HG03521 (cell line): ENCODE results near the gene SBF2.
"Not testable (repeated sequence)": the region's sequence is repeated elsewhere in the genome, so short reads cannot be mapped to it uniquely, and the experiment has no call there.

Source experiments
- ATAC-seq: cut with Tn5 transposase; IDR thresholded peaks from one replicate; pipeline ENCODE4 v1.9.1; 2021; ENCODE audit warnings: mild to moderate bottlenecking, moderate library complexity; ENCODE audit not compliant: unreplicated experiment

SBF2 gene

GRCh38 chr11:10023212-10023611 lies 270.8 kb downstream of the SBF2 start:
- no peak for ATAC-seq

GRCh38 chr11:10022764-10023163 lies 271.3 kb downstream of the SBF2 start:
- ATAC-seq: no peak

- no peak for ATAC-seq
Observed at GRCh38 chr11:10021563-10021962, 272.5 kb downstream of the SBF2 start.

- ATAC-seq: no peak
Observed at GRCh38 chr11:10019906-10020682, 273.9 kb downstream of the SBF2 start.

- ATAC-seq: no peak
Observed at GRCh38 chr11:10017911-10018310, 276.1 kb downstream of the SBF2 start.

- ATAC-seq: no peak
Observed at GRCh38 chr11:10017050-10017449, 277.0 kb downstream of the SBF2 start.

DNA sequence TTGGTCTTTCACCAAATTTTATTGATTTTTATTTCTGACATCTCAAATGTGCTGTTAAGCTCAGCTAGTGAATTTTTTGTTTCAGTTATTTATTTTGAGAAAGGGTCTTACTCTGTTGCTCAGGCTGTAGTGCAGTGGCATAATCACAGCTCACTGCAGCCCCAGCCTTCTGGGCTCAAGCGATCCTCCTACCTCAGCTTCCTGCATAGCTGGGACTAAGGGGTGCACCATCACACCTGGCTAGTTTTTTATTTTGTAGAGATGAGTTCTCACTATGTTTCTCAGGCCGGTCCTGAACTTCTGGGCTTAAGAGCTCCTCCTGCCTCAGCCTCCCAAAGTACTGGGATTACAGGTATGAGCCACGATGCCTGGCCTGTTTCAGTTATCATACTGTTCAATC lies 282.0 kb downstream of the SBF2 start:
- ATAC-seq: no peak

- no peak for ATAC-seq
Observed at GRCh38 chr11:10005955-10006525, 288.0 kb downstream of the SBF2 start.

- no peak for ATAC-seq
Observed at GRCh38 chr11:10004526-10005113, 289.4 kb downstream of the SBF2 start.

GRCh38 chr11:10002221-10002620 lies 291.8 kb downstream of the SBF2 start:
- no peak for ATAC-seq

DNA sequence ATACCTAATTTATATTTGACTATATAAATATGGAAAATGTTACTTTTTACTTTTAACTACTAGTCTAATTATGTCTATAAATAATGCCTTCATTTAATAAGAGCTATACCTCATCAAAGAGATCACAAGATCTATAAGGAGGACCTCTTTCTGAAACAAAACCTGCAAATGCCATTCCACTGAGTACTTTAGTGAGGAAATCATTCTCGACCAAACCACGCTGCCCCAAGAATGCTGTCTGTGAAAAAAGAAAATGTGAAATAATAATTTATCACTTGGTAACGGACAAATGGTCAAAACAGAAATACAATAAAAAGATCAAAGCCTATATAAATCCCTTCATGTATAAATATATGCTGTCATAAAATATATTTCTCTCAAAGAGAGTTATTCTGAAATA lies 301.7 kb downstream of the SBF2 start:
- no peak for ATAC-seq

GRCh38 chr11:9990221-9990973 lies 303.6 kb downstream of the SBF2 start:
- ATAC-seq: no peak

- ATAC-seq: not testable (repeated sequence)
Observed at GRCh38 chr11:9987303-9987702, 306.7 kb downstream of the SBF2 start.

- ATAC-seq: no peak
Observed at GRCh38 chr11:9982796-9983579, 311.0 kb downstream of the SBF2 start.

DNA sequence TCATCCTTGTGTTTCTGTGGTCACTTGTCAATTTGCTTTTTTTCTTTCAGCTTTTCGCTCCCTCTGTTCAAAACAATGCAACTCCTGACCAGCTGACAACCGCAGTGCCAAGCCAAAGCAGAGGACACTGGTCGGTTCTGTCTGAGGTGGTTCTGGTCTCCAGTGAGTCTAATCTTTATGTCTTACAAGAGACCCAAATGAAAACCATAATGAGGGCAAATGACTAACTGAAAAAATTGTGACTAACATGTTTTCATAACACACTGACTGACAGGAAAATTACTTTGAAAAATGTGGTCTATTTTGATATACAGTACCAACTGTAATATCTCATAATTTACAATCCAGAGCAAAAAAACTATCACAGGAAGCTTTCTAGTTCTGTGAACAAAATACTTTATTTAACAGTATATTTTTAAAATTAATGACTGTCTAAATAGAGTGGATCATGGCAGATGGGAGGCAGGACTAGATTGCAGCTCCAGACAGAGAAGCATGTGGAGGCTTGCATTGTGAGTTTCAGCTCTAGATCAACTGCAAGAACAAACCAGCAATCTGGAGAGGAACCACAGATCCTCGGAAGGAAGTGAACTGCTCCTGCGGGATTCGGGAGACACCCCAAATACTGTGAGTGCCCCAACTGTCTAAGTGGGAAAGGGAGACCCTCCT lies 311.8 kb downstream of the SBF2 start:
- no peak for ATAC-seq

DNA sequence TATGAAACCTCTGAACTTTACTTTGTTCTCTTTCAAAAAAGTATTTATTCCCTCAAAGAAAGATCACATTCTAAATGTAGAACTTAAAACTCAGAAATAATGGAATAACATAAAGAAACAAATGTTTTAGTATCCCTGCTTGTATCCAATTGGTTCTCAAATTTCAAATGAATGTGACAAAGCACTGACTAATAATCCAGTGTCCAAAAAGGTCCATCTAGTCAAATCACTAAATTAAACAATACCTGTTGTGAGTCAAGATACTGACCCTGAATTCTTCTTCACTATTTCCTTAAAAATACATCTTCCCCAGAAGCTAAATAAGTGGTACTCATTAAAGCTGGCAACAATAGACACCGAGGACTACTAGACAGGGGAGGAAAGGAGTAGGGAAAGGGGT lies 313.1 kb downstream of the SBF2 start:
- ATAC-seq: no peak

DNA sequence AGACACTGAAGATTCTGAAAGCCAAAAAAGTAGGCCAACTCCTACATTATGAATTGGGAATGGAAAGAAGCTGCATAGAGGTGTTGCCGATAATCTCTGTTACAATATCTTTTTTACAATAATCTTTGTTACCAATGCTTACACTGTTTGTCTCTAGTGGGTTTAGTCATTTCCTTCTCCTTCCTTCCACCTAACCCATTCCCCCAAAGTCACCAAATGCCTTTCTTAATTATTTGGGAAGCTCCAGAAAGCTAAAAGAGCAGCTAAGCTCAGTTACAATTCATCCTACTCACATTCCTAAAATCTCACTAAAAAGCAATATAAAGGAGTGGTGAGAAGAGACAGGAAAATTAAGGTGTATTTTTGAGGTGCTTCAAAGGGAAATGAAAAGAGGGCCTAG lies 316.5 kb downstream of the SBF2 start:
- no peak for ATAC-seq

- no peak for ATAC-seq
Observed at GRCh38 chr11:9974375-9974774, 319.6 kb downstream of the SBF2 start.

DNA sequence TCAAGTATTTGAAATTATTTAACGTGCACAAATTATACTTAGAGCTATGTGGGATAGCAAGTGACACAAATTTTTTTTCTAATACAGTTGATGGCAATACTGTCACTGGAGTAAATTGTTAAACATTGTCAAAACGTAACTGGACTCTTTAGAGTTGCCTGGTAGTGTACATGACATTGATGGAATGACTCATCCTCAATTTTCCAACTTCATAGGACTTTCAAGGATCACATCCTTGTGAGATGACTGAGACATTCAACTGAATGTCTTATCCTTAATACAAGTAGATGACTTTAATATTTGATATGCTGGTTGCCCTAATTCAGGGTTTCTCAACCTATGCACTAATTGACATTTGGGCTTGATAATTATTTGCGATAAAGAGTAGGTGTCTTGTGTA lies 320.1 kb downstream of the SBF2 start:
- ATAC-seq: no peak

GRCh38 chr11:9972989-9973388 lies 321.0 kb downstream of the SBF2 start:
- ATAC-seq: no peak
